ENCODE measurements around the gene SRF. TPM values are rescaled to one million over a fixed set of nuclear protein-coding genes. Genes with fewer than 3 reads are reported as not detected.

Gene SRF
- total RNA-seq, 3 donors from 2014 or later, result 19.5 to 87.1 (median 26.3) TPM

GRCh38 chr6:43175676-43176422 is 4.8 kb downstream of the SRF start:
- intact Hi-C loops (cut with DNase I, micrococcal nuclease), result no loop called here
- DNase-seq (no peak), ATAC-seq (no peak)
- peaks cover 34% of the 10 kb centered on the region for H3K4me1 ChIP-seq (ENCODE audit: low read depth)
- no peaks in the 10 kb centered on the region for H3K36me3 ChIP-seq (ENCODE audit: low read depth)
- no peak overlapping the region for H3K4me3 ChIP-seq
- H3K9me3 ChIP-seq, result no peaks in the 10 kb centered on the region
- no peak for TF ChIP-seq CTCF (IDR thresholded peaks at IDR 0.05)

- no peaks in the 10 kb centered on the region for H3K9me3 ChIP-seq
- ATAC-seq (no peak), DNase-seq (no peak)
- no peaks in the 10 kb centered on the region for H3K36me3 ChIP-seq (ENCODE audit: low read depth)
- intact Hi-C loops (cut with DNase I, micrococcal nuclease), result no loop called here
- H3K4me3 ChIP-seq, result no peak overlapping the region
- TF ChIP-seq CTCF (IDR thresholded peaks at IDR 0.05), result no peak
- H3K4me1 ChIP-seq (ENCODE audit: low read depth), result peaks cover 34% of the 10 kb centered on the region
Observed at GRCh38 chr6:43176423-43176786, 5.3 kb downstream of the SRF start.

- no peaks in the 10 kb centered on the region for H3K36me3 ChIP-seq (ENCODE audit: low read depth)
- no peak overlapping the region for H3K4me3 ChIP-seq
- peaks cover 32% of the 10 kb centered on the region for H3K4me1 ChIP-seq (ENCODE audit: low read depth)
- intact Hi-C loops (cut with DNase I, micrococcal nuclease), result no loop called here
- no peaks in the 10 kb centered on the region for H3K9me3 ChIP-seq
- no peak for DNase-seq
- ATAC-seq, result no peak
- no peak for TF ChIP-seq CTCF (IDR thresholded peaks at IDR 0.05)
Observed at GRCh38 chr6:43178150-43178549, 7.1 kb downstream of the SRF start.

GRCh38 chr6:43178951-43179830 is 8.1 kb downstream of the SRF start:
- TF ChIP-seq CTCF (IDR thresholded peaks at IDR 0.05), result no peak
- intact Hi-C loops (cut with DNase I, micrococcal nuclease), result no loop called here
- Histone ChIP-seq H3K4me3 (no peak overlapping the region), H3K4me1 (ENCODE audit: low read depth) (peaks cover 25% of the 10 kb centered on the region), H3K9me3 (no peaks in the 10 kb centered on the region), H3K36me3 (ENCODE audit: low read depth) (no peaks in the 10 kb centered on the region)
- no peak for ATAC-seq
- no peak for DNase-seq

- DNase-seq (no peak), ATAC-seq (no peak)
- no peak for TF ChIP-seq CTCF (IDR thresholded peaks at IDR 0.05)
- H3K4me3 ChIP-seq, result no peak overlapping the region
- H3K36me3 ChIP-seq (ENCODE audit: low read depth), result no peaks in the 10 kb centered on the region
- H3K9me3 ChIP-seq, result no peaks in the 10 kb centered on the region
- intact Hi-C loops (cut with DNase I, micrococcal nuclease), result no loop called here
- peaks cover 17% of the 10 kb centered on the region for H3K4me1 ChIP-seq (ENCODE audit: low read depth)
Observed at GRCh38 chr6:43180058-43180457, 9.0 kb downstream of the SRF start.

Data from mucosa of descending colon (tissue), 3 donors.